ENCODE results near the gene ZNF213.

Gene ZNF213

GRCh38 chr16:3147757-3148104, 12.9 kb downstream of the ZNF213 start:
- peaks cover 0 to 3% (median 0%) of the 10 kb centered on the region in 5 donors for H3K27me3 ChIP-seq (ENCODE audit: control insufficient read depth in 5 of 5, insufficient read depth in 4 of 5, low read length in 5 of 5)
- H3K9ac ChIP-seq (ENCODE audit: low read length in 5 of 5), result no peak overlapping the region
- no peak overlapping the region for H3K27ac ChIP-seq (ENCODE audit: low read depth, low read length)
- H3K9me3 ChIP-seq (ENCODE audit: control insufficient read depth in 5 of 5, low read length in 5 of 5), result no peaks in the 10 kb centered on the region
- H3K4me3 ChIP-seq (ENCODE audit: low read depth in 1 of 5, low read length in 5 of 5), result no peak overlapping the region
- H3K4me1 ChIP-seq (ENCODE audit: control insufficient read depth in 5 of 5, insufficient read depth in 5 of 5, low read length in 5 of 5), result peaks cover 2 to 27% (median 25%) of the 10 kb centered on the region in 5 donors
- peaks cover 0 to 5% (median 2%) of the 10 kb centered on the region in 5 donors for H3K36me3 ChIP-seq (ENCODE audit: control insufficient read depth in 5 of 5, insufficient read depth in 5 of 5, low read length in 5 of 5)

- peaks cover 0 to 3% (median 0%) of the 10 kb centered on the region in 5 donors for H3K27me3 ChIP-seq (ENCODE audit: control insufficient read depth in 5 of 5, insufficient read depth in 4 of 5, low read length in 5 of 5)
- H3K4me1 ChIP-seq (ENCODE audit: control insufficient read depth in 5 of 5, insufficient read depth in 5 of 5, low read length in 5 of 5), result peaks cover 2 to 28% (median 26%) of the 10 kb centered on the region in 5 donors
- H3K9me3 ChIP-seq (ENCODE audit: control insufficient read depth in 5 of 5, low read length in 5 of 5), result no peaks in the 10 kb centered on the region
- H3K27ac ChIP-seq (ENCODE audit: low read depth, low read length), result no peak overlapping the region
- no peaks in the 10 kb centered on the region for H3K36me3 ChIP-seq (ENCODE audit: control insufficient read depth in 5 of 5, insufficient read depth in 5 of 5, low read length in 5 of 5)
- H3K9ac ChIP-seq (ENCODE audit: low read length in 5 of 5), result no peak overlapping the region
- no peak overlapping the region for H3K4me3 ChIP-seq (ENCODE audit: low read depth in 1 of 5, low read length in 5 of 5)
These were observed 13.7 kb downstream of the ZNF213 start for GRCh38 chr16:3148256-3149192.

GRCh38 chr16:3149193-3149530, 14.3 kb downstream of the ZNF213 start:
- Histone ChIP-seq H3K4me1 (ENCODE audit: control insufficient read depth in 5 of 5, insufficient read depth in 5 of 5, low read length in 5 of 5) (peaks cover 2 to 28% (median 26%) of the 10 kb centered on the region in 5 donors), H3K4me3 (ENCODE audit: low read depth in 1 of 5, low read length in 5 of 5) (peak overlapping the region in 1 of 5 donors; percentile 84), H3K27ac (ENCODE audit: low read depth, low read length) (no peak overlapping the region), H3K36me3 (ENCODE audit: control insufficient read depth in 5 of 5, insufficient read depth in 5 of 5, low read length in 5 of 5) (no peaks in the 10 kb centered on the region), H3K9ac (ENCODE audit: low read length in 5 of 5) (peak overlapping the region in 1 of 5 donors; percentile 86), H3K27me3 (ENCODE audit: control insufficient read depth in 5 of 5, insufficient read depth in 4 of 5, low read length in 5 of 5) (peaks cover 0 to 3% (median 0%) of the 10 kb centered on the region in 5 donors), H3K9me3 (ENCODE audit: control insufficient read depth in 5 of 5, low read length in 5 of 5) (peaks cover 0 to 3% (median 0%) of the 10 kb centered on the region in 5 donors)

GRCh38 chr16:3149630-3150345, 15.0 kb downstream of the ZNF213 start:
- peaks cover 0 to 4% (median 0%) of the 10 kb centered on the region in 5 donors for H3K9me3 ChIP-seq (ENCODE audit: control insufficient read depth in 5 of 5, low read length in 5 of 5)
- H3K36me3 ChIP-seq (ENCODE audit: control insufficient read depth in 5 of 5, insufficient read depth in 5 of 5, low read length in 5 of 5), result no peaks in the 10 kb centered on the region
- H3K27me3 ChIP-seq (ENCODE audit: control insufficient read depth in 5 of 5, insufficient read depth in 4 of 5, low read length in 5 of 5), result peaks cover 0 to 3% (median 0%) of the 10 kb centered on the region in 5 donors
- peak overlapping the region in 4 of 5 donors; percentile 61 to 86 (median 70) for H3K9ac ChIP-seq (ENCODE audit: low read length in 5 of 5)
- peak overlapping the region; percentile 72 for H3K27ac ChIP-seq (ENCODE audit: low read depth, low read length)
- peak overlapping the region; percentile 67 to 89 (median 79) for H3K4me3 ChIP-seq (ENCODE audit: low read depth in 1 of 5, low read length in 5 of 5)
- H3K4me1 ChIP-seq (ENCODE audit: control insufficient read depth in 5 of 5, insufficient read depth in 5 of 5, low read length in 5 of 5), result peaks cover 2 to 28% (median 26%) of the 10 kb centered on the region in 5 donors

GRCh38 chr16:3150346-3151218, 15.8 kb downstream of the ZNF213 start:
- H3K27me3 ChIP-seq (ENCODE audit: control insufficient read depth in 5 of 5, insufficient read depth in 4 of 5, low read length in 5 of 5), result no peaks in the 10 kb centered on the region
- peak overlapping the region; percentile 67 to 89 (median 79) for H3K4me3 ChIP-seq (ENCODE audit: low read depth in 1 of 5, low read length in 5 of 5)
- peaks cover 0 to 4% (median 0%) of the 10 kb centered on the region in 5 donors for H3K9me3 ChIP-seq (ENCODE audit: control insufficient read depth in 5 of 5, low read length in 5 of 5)
- peaks cover 2 to 28% (median 26%) of the 10 kb centered on the region in 5 donors for H3K4me1 ChIP-seq (ENCODE audit: control insufficient read depth in 5 of 5, insufficient read depth in 5 of 5, low read length in 5 of 5)
- H3K36me3 ChIP-seq (ENCODE audit: control insufficient read depth in 5 of 5, insufficient read depth in 5 of 5, low read length in 5 of 5), result no peaks in the 10 kb centered on the region
- peak overlapping the region; percentile 72 for H3K27ac ChIP-seq (ENCODE audit: low read depth, low read length)
- peak overlapping the region in 4 of 5 donors; percentile 61 to 86 (median 70) for H3K9ac ChIP-seq (ENCODE audit: low read length in 5 of 5)

GRCh38 chr16:3152027-3152276, 17.1 kb downstream of the ZNF213 start:
- no peak overlapping the region for H3K27ac ChIP-seq (ENCODE audit: low read depth, low read length)
- H3K27me3 ChIP-seq (ENCODE audit: control insufficient read depth in 5 of 5, insufficient read depth in 4 of 5, low read length in 5 of 5), result no peaks in the 10 kb centered on the region
- peak overlapping the region; percentile 62 to 79 (median 67) for H3K4me3 ChIP-seq (ENCODE audit: low read depth in 1 of 5, low read length in 5 of 5)
- peaks cover 0 to 4% (median 0%) of the 10 kb centered on the region in 5 donors for H3K9me3 ChIP-seq (ENCODE audit: control insufficient read depth in 5 of 5, low read length in 5 of 5)
- no peaks in the 10 kb centered on the region for H3K36me3 ChIP-seq (ENCODE audit: control insufficient read depth in 5 of 5, insufficient read depth in 5 of 5, low read length in 5 of 5)
- peaks cover 2 to 28% (median 26%) of the 10 kb centered on the region in 5 donors for H3K4me1 ChIP-seq (ENCODE audit: control insufficient read depth in 5 of 5, insufficient read depth in 5 of 5, low read length in 5 of 5)
- peak overlapping the region in 1 of 5 donors; percentile 30 for H3K9ac ChIP-seq (ENCODE audit: low read length in 5 of 5)

GRCh38 chr16:3152277-3152990, 17.6 kb downstream of the ZNF213 start:
- Histone ChIP-seq H3K9ac (ENCODE audit: low read length in 5 of 5) (peak overlapping the region in 2 of 5 donors; percentile 28 to 56), H3K4me1 (ENCODE audit: control insufficient read depth in 5 of 5, insufficient read depth in 5 of 5, low read length in 5 of 5) (peaks cover 4 to 30% (median 27%) of the 10 kb centered on the region in 5 donors), H3K4me3 (ENCODE audit: low read depth in 1 of 5, low read length in 5 of 5) (peak overlapping the region; percentile 62 to 79 (median 67)), H3K27ac (ENCODE audit: low read depth, low read length) (peak overlapping the region; percentile 52), H3K9me3 (ENCODE audit: control insufficient read depth in 5 of 5, low read length in 5 of 5) (peaks cover 0 to 4% (median 0%) of the 10 kb centered on the region in 5 donors), H3K27me3 (ENCODE audit: control insufficient read depth in 5 of 5, insufficient read depth in 4 of 5, low read length in 5 of 5) (no peaks in the 10 kb centered on the region), H3K36me3 (ENCODE audit: control insufficient read depth in 5 of 5, insufficient read depth in 5 of 5, low read length in 5 of 5) (no peaks in the 10 kb centered on the region)

GRCh38 chr16:3152991-3153368, 18.2 kb downstream of the ZNF213 start:
- H3K9ac ChIP-seq (ENCODE audit: low read length in 5 of 5), result peak overlapping the region in 1 of 5 donors; percentile 28
- peaks cover 4 to 36% (median 32%) of the 10 kb centered on the region in 5 donors for H3K4me1 ChIP-seq (ENCODE audit: control insufficient read depth in 5 of 5, insufficient read depth in 5 of 5, low read length in 5 of 5)
- H3K4me3 ChIP-seq (ENCODE audit: low read depth in 1 of 5, low read length in 5 of 5), result peak overlapping the region in 4 of 5 donors; percentile 62 to 73 (median 66)
- H3K27me3 ChIP-seq (ENCODE audit: control insufficient read depth in 5 of 5, insufficient read depth in 4 of 5, low read length in 5 of 5), result no peaks in the 10 kb centered on the region
- H3K36me3 ChIP-seq (ENCODE audit: control insufficient read depth in 5 of 5, insufficient read depth in 5 of 5, low read length in 5 of 5), result no peaks in the 10 kb centered on the region
- no peak overlapping the region for H3K27ac ChIP-seq (ENCODE audit: low read depth, low read length)
- H3K9me3 ChIP-seq (ENCODE audit: control insufficient read depth in 5 of 5, low read length in 5 of 5), result peaks cover 0 to 4% (median 0%) of the 10 kb centered on the region in 5 donors

GRCh38 chr16:3155181-3155580, 20.4 kb downstream of the ZNF213 start:
- no peaks in the 10 kb centered on the region for H3K36me3 ChIP-seq (ENCODE audit: control insufficient read depth in 5 of 5, insufficient read depth in 5 of 5, low read length in 5 of 5)
- no peak overlapping the region for H3K9ac ChIP-seq (ENCODE audit: low read length in 5 of 5)
- H3K27ac ChIP-seq (ENCODE audit: low read depth, low read length), result no peak overlapping the region
- H3K9me3 ChIP-seq (ENCODE audit: control insufficient read depth in 5 of 5, low read length in 5 of 5), result peaks cover 0 to 4% (median 0%) of the 10 kb centered on the region in 5 donors
- no peak overlapping the region for H3K4me3 ChIP-seq (ENCODE audit: low read depth in 1 of 5, low read length in 5 of 5)
- no peaks in the 10 kb centered on the region for H3K27me3 ChIP-seq (ENCODE audit: control insufficient read depth in 5 of 5, insufficient read depth in 4 of 5, low read length in 5 of 5)
- H3K4me1 ChIP-seq (ENCODE audit: control insufficient read depth in 5 of 5, insufficient read depth in 5 of 5, low read length in 5 of 5), result peaks cover 4 to 45% (median 36%) of the 10 kb centered on the region in 5 donors
